Measurements from ENCODE around the gene ITGA5.
A peak's percentile ranks its signal among the peaks of the same experiment; 100 is the strongest.

ITGA5 gene

DNA sequence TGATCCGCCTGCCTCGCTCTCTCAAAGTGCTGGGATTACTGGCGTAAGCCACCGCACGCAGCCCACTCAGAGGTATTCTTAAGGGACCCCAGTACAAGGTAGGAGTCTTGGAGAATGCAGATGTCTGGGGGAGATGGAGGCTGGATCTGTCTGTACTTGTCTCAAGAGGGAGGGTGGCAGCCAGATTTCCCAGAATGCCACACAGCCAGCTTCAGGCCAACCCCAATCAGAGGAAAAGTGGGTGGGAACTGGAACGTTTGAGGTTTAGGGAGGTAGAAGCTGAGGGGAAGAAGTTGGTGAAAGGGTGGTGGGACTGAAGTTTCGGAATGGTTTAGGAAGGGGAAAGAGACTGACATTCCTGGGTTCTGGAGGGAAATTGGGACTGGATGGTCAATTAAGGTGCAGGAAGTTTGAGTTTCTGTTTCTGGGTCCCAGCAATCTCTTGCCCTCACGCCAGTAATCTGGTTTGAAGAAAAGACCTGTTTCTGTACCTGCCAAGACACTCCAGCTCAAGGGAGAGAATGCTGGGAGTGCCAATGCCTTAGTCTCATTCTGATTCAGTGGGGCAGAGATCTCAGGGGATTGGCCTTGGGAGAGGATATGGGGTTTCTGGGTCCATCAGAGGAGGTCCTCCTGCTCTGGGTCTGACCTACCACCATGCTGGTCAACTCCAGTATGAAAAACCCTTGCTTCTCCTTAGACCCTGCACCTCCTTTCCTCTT, 26.4 kb downstream of the ITGA5 start:
- H3K27me3 ChIP-seq (ENCODE audit: control insufficient read depth, insufficient read depth, low read length) = peaks cover 10% of the 10 kb centered on the region
- H3K36me3 ChIP-seq (ENCODE audit: control insufficient read depth, low read depth, low read length) = no peaks in the 10 kb centered on the region

DNA sequence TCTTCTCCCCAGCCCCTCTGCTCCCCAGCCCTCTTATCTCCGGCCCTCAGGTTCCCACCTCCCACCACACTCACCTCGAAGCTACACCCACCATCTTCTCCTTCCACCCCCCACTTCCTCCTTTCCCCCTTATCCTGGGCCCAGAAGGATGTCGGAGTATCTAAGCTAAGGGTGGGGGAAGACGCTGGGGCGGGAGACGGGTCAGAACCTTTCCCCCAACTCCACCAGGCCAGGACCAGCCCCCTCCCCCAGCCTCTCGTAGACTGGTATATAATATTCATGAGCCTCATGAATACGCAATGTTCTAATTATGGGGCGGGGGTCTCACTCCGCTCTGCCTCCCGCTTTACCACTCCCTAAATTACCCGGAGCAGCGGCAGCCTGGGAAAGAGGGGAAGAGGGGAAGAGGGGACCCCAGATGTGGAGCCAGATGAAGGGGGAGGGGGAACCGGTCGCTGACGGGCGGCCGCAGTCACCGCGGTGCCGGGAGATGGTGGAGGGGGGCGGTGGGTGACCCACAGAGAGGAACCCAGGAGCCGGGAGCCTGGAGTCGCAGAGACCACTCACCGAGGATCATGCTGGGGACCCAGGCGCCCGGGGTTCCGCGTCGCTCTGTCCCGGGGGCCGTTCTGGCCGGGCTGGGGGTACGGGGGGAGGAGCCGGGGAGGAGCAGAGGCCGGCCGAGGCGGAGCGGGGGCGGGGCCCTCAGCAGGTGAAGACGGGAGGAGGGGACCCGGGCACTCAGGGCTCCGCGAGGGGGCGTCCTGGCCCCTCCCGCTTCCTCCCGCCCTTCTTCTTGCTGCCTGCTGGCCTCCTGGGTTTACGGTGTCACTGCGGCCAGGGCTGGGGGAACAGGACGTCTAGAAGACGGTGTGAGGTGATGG, 28.2 kb downstream of the ITGA5 start:
- Histone ChIP-seq H3K4me3 (ENCODE audit: low read length) (peak overlapping the region; percentile 77), H3K9me3 (ENCODE audit: control insufficient read depth, low read depth, low read length) (no peaks in the 10 kb centered on the region), H3K4me1 (ENCODE audit: control insufficient read depth, low read depth, low read length) (peaks cover 63% of the 10 kb centered on the region), H3K9ac (ENCODE audit: low read length) (peak overlapping the region; percentile 18), H3K27ac (ENCODE audit: low read length) (no peak overlapping the region), H3K36me3 (ENCODE audit: control insufficient read depth, low read depth, low read length) (no peaks in the 10 kb centered on the region), H3K27me3 (ENCODE audit: control insufficient read depth, insufficient read depth, low read length) (peaks cover 10% of the 10 kb centered on the region)

More for the DNA sequence above, 26.4 kb downstream of the ITGA5 start:
- no peak overlapping the region for H3K27ac ChIP-seq (ENCODE audit: low read length)
- H3K4me3 ChIP-seq (ENCODE audit: low read length) = no peak overlapping the region
- no peak overlapping the region for H3K9ac ChIP-seq (ENCODE audit: low read length)
- no peaks in the 10 kb centered on the region for H3K9me3 ChIP-seq (ENCODE audit: control insufficient read depth, low read depth, low read length)
- peaks cover 45% of the 10 kb centered on the region for H3K4me1 ChIP-seq (ENCODE audit: control insufficient read depth, low read depth, low read length)

DNA sequence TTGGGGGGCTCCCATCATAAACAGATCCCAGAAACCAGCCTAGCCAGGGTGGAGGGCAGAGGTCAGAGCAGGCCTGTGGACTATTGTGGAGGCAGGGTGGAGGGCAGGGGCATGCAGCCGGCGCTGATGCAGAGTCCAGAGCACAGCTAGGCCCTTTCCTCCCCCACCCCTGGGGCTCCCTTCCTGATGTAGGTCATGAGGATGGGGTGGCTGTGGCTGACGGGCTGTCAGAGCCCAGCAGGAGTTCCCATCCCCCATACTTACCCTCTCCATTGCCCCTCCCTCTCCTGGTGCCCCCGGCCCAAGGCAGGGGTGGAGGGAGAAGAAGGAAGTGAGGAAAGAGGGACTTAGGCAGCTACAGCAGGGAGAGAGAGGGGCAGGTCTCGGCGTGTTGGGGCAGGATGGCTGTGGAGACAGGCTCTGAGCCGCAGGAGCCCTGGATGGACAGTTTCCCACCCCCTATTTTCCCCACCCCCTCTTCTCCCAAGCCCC, 28.8 kb downstream of the ITGA5 start:
- H3K27ac ChIP-seq (ENCODE audit: low read length) = no peak overlapping the region
- H3K36me3 ChIP-seq (ENCODE audit: control insufficient read depth, low read depth, low read length) = no peaks in the 10 kb centered on the region
- peak overlapping the region; percentile 77 for H3K4me3 ChIP-seq (ENCODE audit: low read length)
- no peak overlapping the region for H3K9ac ChIP-seq (ENCODE audit: low read length)
- H3K27me3 ChIP-seq (ENCODE audit: control insufficient read depth, insufficient read depth, low read length) = peaks cover 10% of the 10 kb centered on the region
- peaks cover 70% of the 10 kb centered on the region for H3K4me1 ChIP-seq (ENCODE audit: control insufficient read depth, low read depth, low read length)
- H3K9me3 ChIP-seq (ENCODE audit: control insufficient read depth, low read depth, low read length) = no peaks in the 10 kb centered on the region

DNA sequence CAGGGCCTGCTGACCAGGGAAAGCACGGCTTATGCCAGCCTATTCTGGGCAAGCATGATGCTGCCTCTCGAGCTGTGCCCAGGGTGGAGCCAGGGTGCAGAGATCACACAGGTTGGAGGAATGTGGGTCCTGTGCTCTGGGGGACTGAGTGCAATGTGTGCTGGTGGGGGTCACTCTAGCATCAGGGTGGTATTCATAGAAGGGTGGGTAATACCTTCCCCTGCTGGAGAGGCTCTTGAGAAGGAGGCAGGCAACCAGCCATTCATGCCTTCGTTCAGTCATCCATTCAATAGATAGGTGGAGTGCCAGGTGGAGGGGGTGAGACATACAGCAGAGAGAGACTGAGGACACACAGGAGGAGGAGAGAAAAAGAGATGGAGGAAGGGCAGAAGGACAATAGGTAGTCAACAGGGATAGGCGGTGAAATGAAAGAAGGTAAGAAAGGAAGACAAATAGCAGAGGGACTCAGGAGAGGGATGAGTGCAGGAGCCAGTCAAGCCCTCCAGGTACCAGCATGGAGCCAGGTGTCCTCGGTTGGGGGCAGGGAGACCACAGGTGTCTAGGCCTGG, 29.4 kb downstream of the ITGA5 start:
- Histone ChIP-seq H3K9ac (ENCODE audit: low read length) (no peak overlapping the region), H3K4me3 (ENCODE audit: low read length) (peak overlapping the region; percentile 77), H3K27ac (ENCODE audit: low read length) (no peak overlapping the region), H3K4me1 (ENCODE audit: control insufficient read depth, low read depth, low read length) (peaks cover 75% of the 10 kb centered on the region), H3K9me3 (ENCODE audit: control insufficient read depth, low read depth, low read length) (no peaks in the 10 kb centered on the region), H3K27me3 (ENCODE audit: control insufficient read depth, insufficient read depth, low read length) (peaks cover 10% of the 10 kb centered on the region), H3K36me3 (ENCODE audit: control insufficient read depth, low read depth, low read length) (no peaks in the 10 kb centered on the region)

- H3K4me3 ChIP-seq (ENCODE audit: low read length) = peak overlapping the region; percentile 11
- H3K9me3 ChIP-seq (ENCODE audit: control insufficient read depth, low read depth, low read length) = no peaks in the 10 kb centered on the region
- H3K4me1 ChIP-seq (ENCODE audit: control insufficient read depth, low read depth, low read length) = peaks cover 79% of the 10 kb centered on the region
- no peak overlapping the region for H3K27ac ChIP-seq (ENCODE audit: low read length)
- H3K27me3 ChIP-seq (ENCODE audit: control insufficient read depth, insufficient read depth, low read length) = peaks cover 10% of the 10 kb centered on the region
- no peaks in the 10 kb centered on the region for H3K36me3 ChIP-seq (ENCODE audit: control insufficient read depth, low read depth, low read length)
- no peak overlapping the region for H3K9ac ChIP-seq (ENCODE audit: low read length)
Measured at GRCh38 chr12:54389134-54389508, 29.9 kb downstream of the ITGA5 start.

DNA sequence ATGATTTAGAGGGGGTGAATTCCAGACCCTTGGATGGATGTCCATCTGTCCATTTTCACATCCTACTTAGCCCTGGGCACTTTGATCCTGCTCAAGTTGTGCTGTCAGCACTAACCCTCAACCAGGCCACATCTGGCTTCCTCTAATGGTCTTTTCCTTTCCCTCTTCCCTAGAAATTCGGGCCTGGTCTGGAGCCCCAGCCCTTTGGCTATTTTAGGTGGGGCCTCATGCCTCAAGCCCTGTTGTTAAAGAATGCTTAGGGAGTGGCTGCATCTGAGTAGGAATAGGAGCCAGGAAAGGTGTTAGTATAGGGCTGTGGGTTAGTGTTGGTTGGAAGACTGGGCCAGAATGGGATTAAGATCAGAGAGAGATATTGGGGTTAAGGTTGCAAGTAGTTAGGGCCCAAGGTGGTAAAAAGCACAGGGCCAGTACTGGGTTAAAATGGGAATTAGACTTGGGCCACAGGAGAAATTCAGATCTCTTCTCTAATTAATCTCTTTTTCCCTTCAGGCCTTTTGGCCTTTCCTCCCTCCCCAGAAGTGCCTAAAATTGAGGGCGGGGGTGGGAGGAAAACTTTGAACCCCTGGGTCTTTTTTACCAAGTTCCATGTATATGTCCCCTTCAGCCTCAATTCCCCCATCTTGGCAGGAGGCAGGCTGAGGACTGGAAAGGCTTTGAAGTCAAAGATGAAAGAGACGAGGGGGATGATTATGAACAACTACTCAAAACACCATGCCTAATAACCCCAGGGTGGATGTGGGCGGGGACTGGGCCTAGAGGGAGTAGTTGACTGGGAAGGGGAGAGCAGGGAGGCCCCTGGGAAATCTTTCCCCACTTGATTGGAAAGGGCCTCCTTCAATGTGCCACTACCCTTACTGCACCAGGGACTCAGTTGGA, 30.6 kb downstream of the ITGA5 start:
- Histone ChIP-seq H3K4me3 (ENCODE audit: low read length) (no peak overlapping the region), H3K9me3 (ENCODE audit: control insufficient read depth, low read depth, low read length) (no peaks in the 10 kb centered on the region), H3K27ac (ENCODE audit: low read length) (no peak overlapping the region), H3K9ac (ENCODE audit: low read length) (no peak overlapping the region), H3K4me1 (ENCODE audit: control insufficient read depth, low read depth, low read length) (peaks cover 72% of the 10 kb centered on the region), H3K36me3 (ENCODE audit: control insufficient read depth, low read depth, low read length) (no peaks in the 10 kb centered on the region), H3K27me3 (ENCODE audit: control insufficient read depth, insufficient read depth, low read length) (peaks cover 10% of the 10 kb centered on the region)

- H3K4me3 ChIP-seq (ENCODE audit: low read length) = peak overlapping the region; percentile 18
- H3K9me3 ChIP-seq (ENCODE audit: control insufficient read depth, low read depth, low read length) = no peaks in the 10 kb centered on the region
- H3K4me1 ChIP-seq (ENCODE audit: control insufficient read depth, low read depth, low read length) = peaks cover 65% of the 10 kb centered on the region
- no peak overlapping the region for H3K27ac ChIP-seq (ENCODE audit: low read length)
- peaks cover 4% of the 10 kb centered on the region for H3K27me3 ChIP-seq (ENCODE audit: control insufficient read depth, insufficient read depth, low read length)
- H3K9ac ChIP-seq (ENCODE audit: low read length) = no peak overlapping the region
- H3K36me3 ChIP-seq (ENCODE audit: control insufficient read depth, low read depth, low read length) = no peaks in the 10 kb centered on the region
Measured at GRCh38 chr12:54387114-54387467, 32.0 kb downstream of the ITGA5 start.

GRCh38 chr12:54386403-54387113, 32.5 kb downstream of the ITGA5 start:
- H3K27ac ChIP-seq (ENCODE audit: low read length) = no peak overlapping the region
- no peaks in the 10 kb centered on the region for H3K9me3 ChIP-seq (ENCODE audit: control insufficient read depth, low read depth, low read length)
- no peak overlapping the region for H3K9ac ChIP-seq (ENCODE audit: low read length)
- H3K4me3 ChIP-seq (ENCODE audit: low read length) = no peak overlapping the region
- no peaks in the 10 kb centered on the region for H3K27me3 ChIP-seq (ENCODE audit: control insufficient read depth, insufficient read depth, low read length)
- no peaks in the 10 kb centered on the region for H3K36me3 ChIP-seq (ENCODE audit: control insufficient read depth, low read depth, low read length)
- H3K4me1 ChIP-seq (ENCODE audit: control insufficient read depth, low read depth, low read length) = peaks cover 61% of the 10 kb centered on the region

- no peaks in the 10 kb centered on the region for H3K36me3 ChIP-seq (ENCODE audit: control insufficient read depth, low read depth, low read length)
- peak overlapping the region; percentile 36 for H3K4me3 ChIP-seq (ENCODE audit: low read length)
- no peak overlapping the region for H3K9ac ChIP-seq (ENCODE audit: low read length)
- no peaks in the 10 kb centered on the region for H3K27me3 ChIP-seq (ENCODE audit: control insufficient read depth, insufficient read depth, low read length)
- H3K9me3 ChIP-seq (ENCODE audit: control insufficient read depth, low read depth, low read length) = no peaks in the 10 kb centered on the region
- no peak overlapping the region for H3K27ac ChIP-seq (ENCODE audit: low read length)
- H3K4me1 ChIP-seq (ENCODE audit: control insufficient read depth, low read depth, low read length) = peaks cover 61% of the 10 kb centered on the region
Measured at GRCh38 chr12:54385251-54385914, 33.7 kb downstream of the ITGA5 start.

DNA sequence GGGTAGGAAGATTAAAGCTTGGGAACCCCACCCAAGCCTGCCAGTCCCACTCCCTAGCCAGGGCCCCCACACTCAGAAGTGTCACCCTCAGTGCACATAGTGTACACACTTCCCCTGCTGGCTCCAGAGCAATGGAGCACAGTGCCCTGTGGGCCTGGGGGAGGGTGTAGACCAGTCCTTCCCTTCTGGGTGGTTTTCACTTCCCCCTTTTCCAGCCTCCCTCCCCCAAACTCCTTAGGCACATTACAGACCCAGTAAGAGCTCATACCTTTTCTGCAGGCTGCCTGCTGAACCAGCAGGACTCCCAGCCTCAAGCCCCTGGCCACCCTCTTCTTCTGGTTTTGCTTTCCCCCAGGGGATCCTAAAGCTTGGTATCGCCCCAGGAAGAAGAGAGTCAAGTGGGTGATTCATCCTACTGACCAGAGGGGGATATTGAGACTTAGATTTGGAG, 34.5 kb downstream of the ITGA5 start, which contains the start of gene ZNF385A:
Gene ZNF385A, minus strand, starts transcription at position 143 of the 451 bp plus-strand sequence. CDS start 219 bp downstream, outside the sequence.
- Histone ChIP-seq H3K36me3 (ENCODE audit: control insufficient read depth, low read depth, low read length) (no peaks in the 10 kb centered on the region), H3K9me3 (ENCODE audit: control insufficient read depth, low read depth, low read length) (no peaks in the 10 kb centered on the region), H3K4me3 (ENCODE audit: low read length) (peak within 1 kb of the TSS; percentile 36), H3K9ac (ENCODE audit: low read length) (no peak within 1 kb of the TSS), H3K4me1 (ENCODE audit: control insufficient read depth, low read depth, low read length) (peaks cover 57% of the 10 kb centered on the region), H3K27me3 (ENCODE audit: control insufficient read depth, insufficient read depth, low read length) (no peaks in the 10 kb centered on the region), H3K27ac (ENCODE audit: low read length) (no peak within 1 kb of the TSS)

Data from iPS-18a (cell line).